H1 (cell line): ENCODE results near the gene ADARB2.

Experiments
- ASH2L ChIP-seq: fragments of 200-600, 300-600 bp; sonication (generic); IDR thresholded peaks from one replicate; pipeline ENCODE4 v1.7.1; 2017; ENCODE audit warnings: low read length
- BRCA1 ChIP-seq: IDR thresholded peaks from 2 replicates; pipeline ENCODE4 v1.6.1; 2012; ENCODE audit warnings: low read depth, low read length, improper control_type of control experiment
- CBX8 ChIP-seq: fragments of 300-800, 300-1000 bp; sonication (generic); IDR thresholded peaks from 2 replicates; pipeline ENCODE4 v1.7.1; 2016; ENCODE audit warnings: low read depth, low read length, borderline replicate concordance
- EP300 ChIP-seq, 2 experiments: IDR thresholded peaks; 1 replicate in 1 of 2; 2 replicates in 1 of 2; pipeline ENCODE4 v1.6.1; 2011 to 2012; ENCODE audit warnings: low read depth in 2 of 2, low read length in 2 of 2, mild to moderate bottlenecking in 2 of 2, borderline replicate concordance in 1 of 2, inconsistent platforms in 1 of 2, moderate library complexity in 1 of 2
- KDM5A ChIP-seq: fragments of 200-600 bp; IDR thresholded peaks from 2 replicates; pipeline ENCODE4 v1.7.1; 2012; ENCODE audit warnings: mild to moderate bottlenecking, low read length, inconsistent platforms, mixed read lengths
- NRF1 ChIP-seq: IDR thresholded peaks from 2 replicates; pipeline ENCODE4 v1.6.1; 2011; ENCODE audit warnings: mild to moderate bottlenecking, low read depth, low read length, improper control_type of control experiment
- RAD21 ChIP-seq, 2 experiments: IDR thresholded peaks in 1 of 2; conservative IDR thresholded peaks in 1 of 2; 2 replicates each; pipeline ENCODE4 v1.6.1; 2011; ENCODE audit warnings: low read depth in 2 of 2, low read length in 2 of 2, improper control_type of control experiment in 1 of 2, inconsistent platforms in 1 of 2, mild to moderate bottlenecking in 1 of 2, moderate library complexity in 1 of 2
- RFX5 ChIP-seq: IDR thresholded peaks from 2 replicates; pipeline ENCODE4 v1.6.1; 2011; ENCODE audit warnings: low read depth, low read length, improper control_type of control experiment, borderline replicate concordance
- TAF1 ChIP-seq: IDR thresholded peaks from 2 replicates; pipeline ENCODE4 v1.6.1; 2011; ENCODE audit warnings: mild to moderate bottlenecking, low read depth, low read length
- YY1 ChIP-seq: IDR thresholded peaks from 2 replicates; pipeline ENCODE4 v1.6.1; 2011; ENCODE audit warnings: low read depth, mild to moderate bottlenecking, low read length
- TF ChIP-seq, protein P1 (sequence below), 3 experiments: IDR thresholded peaks; 1 replicate in 2 of 3; 2 replicates in 1 of 3; pipeline versions ENCODE4 v1.5.1 to v1.6.1; 2011; ENCODE audit warnings: low read length in 3 of 3, mild to moderate bottlenecking in 3 of 3, inconsistent platforms in 2 of 3, low read depth in 1 of 3, moderate library complexity in 1 of 3; ENCODE audit not compliant: insufficient read depth in 1 of 3; ENCODE audit errors: control extremely low read depth in 1 of 3
- TF ChIP-seq, protein P2 (sequence below): IDR thresholded peaks from 2 replicates; pipeline ENCODE4 v1.6.1; 2011; ENCODE audit warnings: low read depth, mild to moderate bottlenecking, low read length; ENCODE audit not compliant: insufficient read depth
- TF ChIP-seq, protein P3 (sequence below): IDR thresholded peaks from 2 replicates; pipeline ENCODE4 v1.6.1; 2011; ENCODE audit warnings: low read length, improper control_type of control experiment

DNA sequence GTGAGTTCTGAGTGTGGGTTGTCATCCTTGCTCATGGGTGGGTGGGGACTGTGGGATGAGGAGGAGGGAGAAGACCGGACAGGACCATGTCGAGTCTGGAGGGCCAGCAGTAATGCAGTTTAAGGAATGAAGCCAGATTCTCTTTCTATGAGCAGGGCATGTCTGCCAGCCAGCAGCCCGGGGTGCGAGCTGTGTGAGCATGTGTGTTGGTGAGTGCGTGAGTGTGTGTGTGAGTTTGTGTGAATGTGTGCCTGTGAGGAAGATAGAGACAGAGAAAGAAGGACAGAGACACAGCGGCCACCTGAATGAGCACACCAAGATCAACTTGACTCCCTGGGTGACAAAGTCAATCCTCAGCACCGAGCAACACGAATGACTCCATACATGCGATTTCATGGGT lies 52.3 kb downstream of the ADARB2 start:
- TF ChIP-seq, protein P1, sequence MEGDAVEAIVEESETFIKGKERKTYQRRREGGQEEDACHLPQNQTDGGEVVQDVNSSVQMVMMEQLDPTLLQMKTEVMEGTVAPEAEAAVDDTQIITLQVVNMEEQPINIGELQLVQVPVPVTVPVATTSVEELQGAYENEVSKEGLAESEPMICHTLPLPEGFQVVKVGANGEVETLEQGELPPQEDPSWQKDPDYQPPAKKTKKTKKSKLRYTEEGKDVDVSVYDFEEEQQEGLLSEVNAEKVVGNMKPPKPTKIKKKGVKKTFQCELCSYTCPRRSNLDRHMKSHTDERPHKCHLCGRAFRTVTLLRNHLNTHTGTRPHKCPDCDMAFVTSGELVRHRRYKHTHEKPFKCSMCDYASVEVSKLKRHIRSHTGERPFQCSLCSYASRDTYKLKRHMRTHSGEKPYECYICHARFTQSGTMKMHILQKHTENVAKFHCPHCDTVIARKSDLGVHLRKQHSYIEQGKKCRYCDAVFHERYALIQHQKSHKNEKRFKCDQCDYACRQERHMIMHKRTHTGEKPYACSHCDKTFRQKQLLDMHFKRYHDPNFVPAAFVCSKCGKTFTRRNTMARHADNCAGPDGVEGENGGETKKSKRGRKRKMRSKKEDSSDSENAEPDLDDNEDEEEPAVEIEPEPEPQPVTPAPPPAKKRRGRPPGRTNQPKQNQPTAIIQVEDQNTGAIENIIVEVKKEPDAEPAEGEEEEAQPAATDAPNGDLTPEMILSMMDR (IDR thresholded peaks at IDR 0.05; ENCODE audit: control extremely low read depth in 1 of 3, insufficient read depth in 1 of 3, low read depth in 1 of 3, low read length in 3 of 3), result no peak
- TF ChIP-seq CBX8, result no peak
- no peak for TF ChIP-seq EP300 (IDR thresholded peaks at IDR 0.05; ENCODE audit: borderline replicate concordance in 1 of 2, low read depth in 2 of 2, low read length in 2 of 2)
- TF ChIP-seq RAD21 (IDR thresholded peaks at IDR 0.05 in 1 of 2, conservative IDR thresholded peaks at IDR 0.05 in 1 of 2; ENCODE audit: low read depth in 2 of 2, low read length in 2 of 2), result no peak
- TF ChIP-seq YY1, result no peak
- TF ChIP-seq ASH2L, result no peak
- TF ChIP-seq, protein P2, sequence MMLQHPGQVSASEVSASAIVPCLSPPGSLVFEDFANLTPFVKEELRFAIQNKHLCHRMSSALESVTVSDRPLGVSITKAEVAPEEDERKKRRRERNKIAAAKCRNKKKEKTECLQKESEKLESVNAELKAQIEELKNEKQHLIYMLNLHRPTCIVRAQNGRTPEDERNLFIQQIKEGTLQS, result no peak
- no peak for TF ChIP-seq RFX5
- no peak for TF ChIP-seq KDM5A
- TF ChIP-seq BRCA1, result no peak
- TF ChIP-seq TAF1, result no peak
- TF ChIP-seq NRF1, result no peak
- TF ChIP-seq, protein P3, sequence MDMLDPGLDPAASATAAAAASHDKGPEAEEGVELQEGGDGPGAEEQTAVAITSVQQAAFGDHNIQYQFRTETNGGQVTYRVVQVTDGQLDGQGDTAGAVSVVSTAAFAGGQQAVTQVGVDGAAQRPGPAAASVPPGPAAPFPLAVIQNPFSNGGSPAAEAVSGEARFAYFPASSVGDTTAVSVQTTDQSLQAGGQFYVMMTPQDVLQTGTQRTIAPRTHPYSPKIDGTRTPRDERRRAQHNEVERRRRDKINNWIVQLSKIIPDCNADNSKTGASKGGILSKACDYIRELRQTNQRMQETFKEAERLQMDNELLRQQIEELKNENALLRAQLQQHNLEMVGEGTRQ, result no peak
